Measurements from ENCODE around the gene PPP1R26. TPM values are rescaled to one million over a fixed set of nuclear protein-coding genes. Genes with fewer than 3 reads are reported as not detected.

PPP1R26 gene
- polyA plus RNA-seq, 1 donor from 2014 or later: 20.1 TPM

- Histone ChIP-seq H3K27ac (ENCODE audit: low read length) (no peak overlapping the region), H3K79me2 (replicated peaks; ENCODE audit: insufficient read depth, low read length) (no peaks in the 10 kb centered on the region), H2AFZ (ENCODE audit: low read depth, low read length) (no peak overlapping the region), H3K4me3 (ENCODE audit: low read length) (no peak overlapping the region), H4K20me1 (ENCODE audit: insufficient read depth) (no peaks in the 10 kb centered on the region), H3K9me3 (ENCODE audit: low read length) (no peaks in the 10 kb centered on the region), H3K9me2 (ENCODE audit: insufficient read depth, low read length) (no peaks in the 10 kb centered on the region), H3K36me3 (ENCODE audit: insufficient read depth, low read length) (no peaks in the 10 kb centered on the region), H3F3A (ENCODE audit: insufficient read depth, low read length, poor library complexity, severe bottlenecking) (no peaks in the 10 kb centered on the region), H3K9ac (ENCODE audit: low read length) (no peak overlapping the region), H3K27me3 (ENCODE audit: insufficient read depth, low read depth, low read length) (no peaks in the 10 kb centered on the region), H3K4me2 (ENCODE audit: low read length) (no peak overlapping the region)
- TF ChIP-seq, protein P1, sequence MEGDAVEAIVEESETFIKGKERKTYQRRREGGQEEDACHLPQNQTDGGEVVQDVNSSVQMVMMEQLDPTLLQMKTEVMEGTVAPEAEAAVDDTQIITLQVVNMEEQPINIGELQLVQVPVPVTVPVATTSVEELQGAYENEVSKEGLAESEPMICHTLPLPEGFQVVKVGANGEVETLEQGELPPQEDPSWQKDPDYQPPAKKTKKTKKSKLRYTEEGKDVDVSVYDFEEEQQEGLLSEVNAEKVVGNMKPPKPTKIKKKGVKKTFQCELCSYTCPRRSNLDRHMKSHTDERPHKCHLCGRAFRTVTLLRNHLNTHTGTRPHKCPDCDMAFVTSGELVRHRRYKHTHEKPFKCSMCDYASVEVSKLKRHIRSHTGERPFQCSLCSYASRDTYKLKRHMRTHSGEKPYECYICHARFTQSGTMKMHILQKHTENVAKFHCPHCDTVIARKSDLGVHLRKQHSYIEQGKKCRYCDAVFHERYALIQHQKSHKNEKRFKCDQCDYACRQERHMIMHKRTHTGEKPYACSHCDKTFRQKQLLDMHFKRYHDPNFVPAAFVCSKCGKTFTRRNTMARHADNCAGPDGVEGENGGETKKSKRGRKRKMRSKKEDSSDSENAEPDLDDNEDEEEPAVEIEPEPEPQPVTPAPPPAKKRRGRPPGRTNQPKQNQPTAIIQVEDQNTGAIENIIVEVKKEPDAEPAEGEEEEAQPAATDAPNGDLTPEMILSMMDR (IDR thresholded peaks at IDR 0.05; ENCODE audit: poor library complexity, severe bottlenecking): no peak
- TF ChIP-seq EZH2 (IDR thresholded peaks at IDR 0.05; ENCODE audit: borderline replicate concordance, insufficient read depth, low read length, poor library complexity, severe bottlenecking): no peak
- TF ChIP-seq, protein P2, sequence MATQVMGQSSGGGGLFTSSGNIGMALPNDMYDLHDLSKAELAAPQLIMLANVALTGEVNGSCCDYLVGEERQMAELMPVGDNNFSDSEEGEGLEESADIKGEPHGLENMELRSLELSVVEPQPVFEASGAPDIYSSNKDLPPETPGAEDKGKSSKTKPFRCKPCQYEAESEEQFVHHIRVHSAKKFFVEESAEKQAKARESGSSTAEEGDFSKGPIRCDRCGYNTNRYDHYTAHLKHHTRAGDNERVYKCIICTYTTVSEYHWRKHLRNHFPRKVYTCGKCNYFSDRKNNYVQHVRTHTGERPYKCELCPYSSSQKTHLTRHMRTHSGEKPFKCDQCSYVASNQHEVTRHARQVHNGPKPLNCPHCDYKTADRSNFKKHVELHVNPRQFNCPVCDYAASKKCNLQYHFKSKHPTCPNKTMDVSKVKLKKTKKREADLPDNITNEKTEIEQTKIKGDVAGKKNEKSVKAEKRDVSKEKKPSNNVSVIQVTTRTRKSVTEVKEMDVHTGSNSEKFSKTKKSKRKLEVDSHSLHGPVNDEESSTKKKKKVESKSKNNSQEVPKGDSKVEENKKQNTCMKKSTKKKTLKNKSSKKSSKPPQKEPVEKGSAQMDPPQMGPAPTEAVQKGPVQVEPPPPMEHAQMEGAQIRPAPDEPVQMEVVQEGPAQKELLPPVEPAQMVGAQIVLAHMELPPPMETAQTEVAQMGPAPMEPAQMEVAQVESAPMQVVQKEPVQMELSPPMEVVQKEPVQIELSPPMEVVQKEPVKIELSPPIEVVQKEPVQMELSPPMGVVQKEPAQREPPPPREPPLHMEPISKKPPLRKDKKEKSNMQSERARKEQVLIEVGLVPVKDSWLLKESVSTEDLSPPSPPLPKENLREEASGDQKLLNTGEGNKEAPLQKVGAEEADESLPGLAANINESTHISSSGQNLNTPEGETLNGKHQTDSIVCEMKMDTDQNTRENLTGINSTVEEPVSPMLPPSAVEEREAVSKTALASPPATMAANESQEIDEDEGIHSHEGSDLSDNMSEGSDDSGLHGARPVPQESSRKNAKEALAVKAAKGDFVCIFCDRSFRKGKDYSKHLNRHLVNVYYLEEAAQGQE (IDR thresholded peaks at IDR 0.05; ENCODE audit: borderline replicate concordance): no peak
- no peak for TF ChIP-seq TAF1 (IDR thresholded peaks at IDR 0.05; ENCODE audit: low read depth)
- TF ChIP-seq MXI1 (conservative IDR thresholded peaks at IDR 0.05; ENCODE audit: poor library complexity, severe bottlenecking): no peak
- TF ChIP-seq SMC3 (conservative IDR thresholded peaks at IDR 0.05; ENCODE audit: poor library complexity): no peak
- TF ChIP-seq POLR2AphosphoS5 (IDR thresholded peaks at IDR 0.05): no peak
- TF ChIP-seq EP300 (conservative IDR thresholded peaks at IDR 0.05; ENCODE audit: poor library complexity, severe bottlenecking): no peak
- TF ChIP-seq RAD21 (conservative IDR thresholded peaks at IDR 0.05): no peak
Measured at GRCh38 chr9:135464181-135464580, 15.4 kb upstream of the PPP1R26 start.

DNA sequence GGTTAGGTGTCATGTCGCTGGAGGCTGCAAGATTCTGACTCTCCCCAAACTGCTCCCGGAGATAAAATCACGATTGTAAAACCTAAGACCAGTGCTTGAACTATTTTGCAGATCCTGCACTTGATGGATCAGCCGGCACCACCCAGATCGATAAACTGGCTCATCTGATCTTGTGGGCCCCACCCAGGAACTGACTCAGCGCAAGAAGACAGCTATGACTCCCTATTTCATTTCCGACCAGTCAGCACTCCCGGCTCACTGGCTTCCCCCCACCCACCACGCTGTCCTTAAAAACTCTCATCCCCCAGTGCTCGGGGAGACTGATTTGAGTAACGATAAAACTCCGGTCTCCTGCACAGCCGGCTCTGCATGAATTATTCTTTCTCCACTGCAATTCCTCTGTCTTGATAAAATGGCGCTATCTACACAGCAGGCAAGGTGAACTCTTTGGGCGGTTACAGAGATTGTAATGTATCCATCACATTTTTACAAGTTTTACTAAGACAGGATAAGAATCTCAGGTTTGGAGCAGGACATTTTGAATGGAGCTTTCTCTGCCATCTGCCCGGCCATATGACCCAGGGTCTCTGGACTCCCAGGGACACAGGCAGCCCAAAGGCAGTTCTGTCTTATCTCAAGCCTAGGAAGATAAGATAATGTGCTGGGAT is 10.6 kb upstream of the PPP1R26 start:
- Histone ChIP-seq H3K79me2 (replicated peaks; ENCODE audit: insufficient read depth, low read length) (no peaks in the 10 kb centered on the region), H3K9me2 (ENCODE audit: insufficient read depth, low read length) (no peaks in the 10 kb centered on the region), H3K36me3 (ENCODE audit: insufficient read depth, low read length) (no peaks in the 10 kb centered on the region), H3K4me3 (ENCODE audit: low read length) (no peak overlapping the region), H3F3A (ENCODE audit: insufficient read depth, low read length, poor library complexity, severe bottlenecking) (no peaks in the 10 kb centered on the region), H3K9ac (ENCODE audit: low read length) (no peak overlapping the region), H2AFZ (ENCODE audit: low read depth, low read length) (no peak overlapping the region), H3K4me2 (ENCODE audit: low read length) (no peak overlapping the region), H4K20me1 (ENCODE audit: insufficient read depth) (no peaks in the 10 kb centered on the region), H3K27ac (ENCODE audit: low read length) (no peak overlapping the region), H3K27me3 (ENCODE audit: insufficient read depth, low read depth, low read length) (no peaks in the 10 kb centered on the region), H3K9me3 (ENCODE audit: low read length) (no peaks in the 10 kb centered on the region)
- TF ChIP-seq SMC3 (conservative IDR thresholded peaks at IDR 0.05; ENCODE audit: poor library complexity): no peak
- TF ChIP-seq EZH2 (IDR thresholded peaks at IDR 0.05; ENCODE audit: borderline replicate concordance, insufficient read depth, low read length, poor library complexity, severe bottlenecking): no peak
- TF ChIP-seq RAD21 (conservative IDR thresholded peaks at IDR 0.05): no peak
- TF ChIP-seq, protein P1 (IDR thresholded peaks at IDR 0.05; ENCODE audit: poor library complexity, severe bottlenecking): no peak
- TF ChIP-seq POLR2AphosphoS5 (IDR thresholded peaks at IDR 0.05): no peak
- TF ChIP-seq, protein P2 (IDR thresholded peaks at IDR 0.05; ENCODE audit: borderline replicate concordance): no peak
- TF ChIP-seq TAF1 (IDR thresholded peaks at IDR 0.05; ENCODE audit: low read depth): no peak
- TF ChIP-seq MXI1 (conservative IDR thresholded peaks at IDR 0.05; ENCODE audit: poor library complexity, severe bottlenecking): no peak
- TF ChIP-seq EP300 (conservative IDR thresholded peaks at IDR 0.05; ENCODE audit: poor library complexity, severe bottlenecking): no peak
